OCI-LY1 (cell line): ENCODE data around the gene CPLANE2.
"Not testable (repeated sequence)": the region's sequence is repeated elsewhere in the genome, so short reads cannot be mapped to it uniquely, and the experiment has no call there.

Experiments
- EZH2 ChIP-seq: fragments of 200-600 bp; sonication (generic), shearing (Covaris generic); IDR thresholded peaks from 2 replicates; pipeline ENCODE4 v1.8.0; 2017; ENCODE audit warnings: borderline replicate concordance, mixed run types, mild to moderate bottlenecking, antibody characterized with exemption, low read length, moderate library complexity, mixed read lengths
- TF ChIP-seq, protein P1 (sequence below): fragments of 200-600 bp; sonication (generic), shearing (Covaris generic); IDR thresholded peaks from 2 replicates; pipeline ENCODE4 v1.5.1; 2017; ENCODE audit warnings: mild to moderate bottlenecking, antibody characterized with exemption, low read length, moderate library complexity, mixed read lengths

- TF ChIP-seq, protein P1, sequence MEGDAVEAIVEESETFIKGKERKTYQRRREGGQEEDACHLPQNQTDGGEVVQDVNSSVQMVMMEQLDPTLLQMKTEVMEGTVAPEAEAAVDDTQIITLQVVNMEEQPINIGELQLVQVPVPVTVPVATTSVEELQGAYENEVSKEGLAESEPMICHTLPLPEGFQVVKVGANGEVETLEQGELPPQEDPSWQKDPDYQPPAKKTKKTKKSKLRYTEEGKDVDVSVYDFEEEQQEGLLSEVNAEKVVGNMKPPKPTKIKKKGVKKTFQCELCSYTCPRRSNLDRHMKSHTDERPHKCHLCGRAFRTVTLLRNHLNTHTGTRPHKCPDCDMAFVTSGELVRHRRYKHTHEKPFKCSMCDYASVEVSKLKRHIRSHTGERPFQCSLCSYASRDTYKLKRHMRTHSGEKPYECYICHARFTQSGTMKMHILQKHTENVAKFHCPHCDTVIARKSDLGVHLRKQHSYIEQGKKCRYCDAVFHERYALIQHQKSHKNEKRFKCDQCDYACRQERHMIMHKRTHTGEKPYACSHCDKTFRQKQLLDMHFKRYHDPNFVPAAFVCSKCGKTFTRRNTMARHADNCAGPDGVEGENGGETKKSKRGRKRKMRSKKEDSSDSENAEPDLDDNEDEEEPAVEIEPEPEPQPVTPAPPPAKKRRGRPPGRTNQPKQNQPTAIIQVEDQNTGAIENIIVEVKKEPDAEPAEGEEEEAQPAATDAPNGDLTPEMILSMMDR, result not testable (repeated sequence)
- TF ChIP-seq EZH2, result not testable (repeated sequence)
These were observed 20.6 kb upstream of the CPLANE2 start for GRCh38 chr1:16257556-16257955.
